Measurements from ENCODE around the gene NDUFAF3. TPM values are rescaled to one million over a fixed set of nuclear protein-coding genes. Genes with fewer than 3 reads are reported as not detected.

Gene NDUFAF3
- polyA plus RNA-seq, 3 donors = 42.1 to 93.4 (median 88.8) TPM

GRCh38 chr3:49058011-49058410 is 36.1 kb downstream of the NDUFAF3 start:
- H3K4me2 ChIP-seq (replicated peaks; ENCODE audit: extremely low read depth, low read length, poor library complexity, severe bottlenecking) = no peak overlapping the region
- no peak for DNase-seq
- H3K9me3 ChIP-seq (replicated peaks in 1 of 2; ENCODE audit: control insufficient read depth in 1 of 2, insufficient read depth in 1 of 2, low read length in 2 of 2) = no peaks in the 10 kb centered on the region
- no peak overlapping the region for H3K4me3 ChIP-seq (replicated peaks in 1 of 3; ENCODE audit: low read depth in 2 of 3, low read length in 3 of 3)
- TF ChIP-seq, protein P1, sequence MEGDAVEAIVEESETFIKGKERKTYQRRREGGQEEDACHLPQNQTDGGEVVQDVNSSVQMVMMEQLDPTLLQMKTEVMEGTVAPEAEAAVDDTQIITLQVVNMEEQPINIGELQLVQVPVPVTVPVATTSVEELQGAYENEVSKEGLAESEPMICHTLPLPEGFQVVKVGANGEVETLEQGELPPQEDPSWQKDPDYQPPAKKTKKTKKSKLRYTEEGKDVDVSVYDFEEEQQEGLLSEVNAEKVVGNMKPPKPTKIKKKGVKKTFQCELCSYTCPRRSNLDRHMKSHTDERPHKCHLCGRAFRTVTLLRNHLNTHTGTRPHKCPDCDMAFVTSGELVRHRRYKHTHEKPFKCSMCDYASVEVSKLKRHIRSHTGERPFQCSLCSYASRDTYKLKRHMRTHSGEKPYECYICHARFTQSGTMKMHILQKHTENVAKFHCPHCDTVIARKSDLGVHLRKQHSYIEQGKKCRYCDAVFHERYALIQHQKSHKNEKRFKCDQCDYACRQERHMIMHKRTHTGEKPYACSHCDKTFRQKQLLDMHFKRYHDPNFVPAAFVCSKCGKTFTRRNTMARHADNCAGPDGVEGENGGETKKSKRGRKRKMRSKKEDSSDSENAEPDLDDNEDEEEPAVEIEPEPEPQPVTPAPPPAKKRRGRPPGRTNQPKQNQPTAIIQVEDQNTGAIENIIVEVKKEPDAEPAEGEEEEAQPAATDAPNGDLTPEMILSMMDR (IDR thresholded peaks at IDR 0.05) = no peak
- no peak overlapping the region for H2AFZ ChIP-seq (ENCODE audit: insufficient read depth, low read depth, low read length, poor library complexity, severe bottlenecking)
- no peaks in the 10 kb centered on the region for H3K4me1 ChIP-seq (ENCODE audit: control insufficient read depth in 1 of 2, insufficient read depth in 2 of 2, low read length in 2 of 2)
- no peak overlapping the region for H3K4me3 Mint-ChIP-seq
- H3K4me1 Mint-ChIP-seq = no peaks in the 10 kb centered on the region
- peaks cover 47 to 82% of the 10 kb centered on the region in 2 donors for H3K36me3 Mint-ChIP-seq
- H3K27me3 ChIP-seq (ENCODE audit: control insufficient read depth in 2 of 2, insufficient read depth in 2 of 2, low read length in 2 of 2) = no peaks in the 10 kb centered on the region
- no peaks in the 10 kb centered on the region for H3K27me3 Mint-ChIP-seq (ENCODE audit: low read depth in 3 of 3)
- H3K36me3 ChIP-seq (replicated peaks in 1 of 2; ENCODE audit: control insufficient read depth in 1 of 2, insufficient read depth in 2 of 2, low read length in 2 of 2) = peaks cover 49 to 89% of the 10 kb centered on the region in 2 donors
- peaks cover 31% of the 10 kb centered on the region for H3K79me2 ChIP-seq (ENCODE audit: insufficient read depth, low read length)
- intact Hi-C loops (cut with micrococcal nuclease) = no loop called here
- H3K27ac ChIP-seq (ENCODE audit: low read depth in 1 of 2, low read length in 2 of 2) = no peak overlapping the region
- peaks cover 49% of the 10 kb centered on the region for H4K20me1 ChIP-seq (ENCODE audit: insufficient read depth, low read length)
- 84% methylated on average over 4 of the region's 7 CpGs for WGBS (ENCODE audit: insufficient coverage)
- peak overlapping the region in 1 of 7 donors; percentile 50 for H3K27ac Mint-ChIP-seq
- peaks cover 0 to 1% (median 0%) of the 10 kb centered on the region in 7 donors for H3K9me3 Mint-ChIP-seq
- H3K9ac ChIP-seq (ENCODE audit: insufficient read depth, low read length, poor library complexity, severe bottlenecking) = no peak overlapping the region

Small RNA genes lying within 50 kb of the gene (small RNA-seq; reads per million reads assigned to genes)
- gene MIR191 (ENCODE audit: insufficient read length, low read depth) = 38,049 reads per million, percentile 100 among the genes with 10 or more reads in this experiment
- gene MIR425 (ENCODE audit: insufficient read length, low read depth) = 1,459 reads per million, percentile 99 among the genes with 10 or more reads in this experiment

Other genes starting within 250 kb of the NDUFAF3 start
- gene PRKAR2A, start 174.2 kb upstream of the NDUFAF3 start, polyA plus RNA-seq = 10 to 100 TPM in 2 of 3 donors, 1 to 10 TPM in 1; 7.5 to 13.0 (median 12.3) TPM
- 10 to 100 TPM; 43.6 to 60.8 (median 56.1) TPM for gene SLC25A20, start 123.2 kb upstream of the NDUFAF3 start, polyA plus RNA-seq
- gene ARIH2, start 103.3 kb upstream of the NDUFAF3 start, polyA plus RNA-seq = 10 to 100 TPM; 68.2 to 94.8 (median 72.2) TPM
- gene P4HTM, start 31.9 kb upstream of the NDUFAF3 start, polyA plus RNA-seq = 10 to 100 TPM; 14.9 to 40.0 (median 18.1) TPM
- gene WDR6, start 14.7 kb upstream of the NDUFAF3 start, polyA plus RNA-seq = 100 to 1,000 TPM in 1 of 3 donors, 10 to 100 TPM in 2; 30.6 to 103 (median 46.3) TPM
- 10 to 100 TPM; 15.0 to 42.1 (median 20.0) TPM for gene DALRD3, start 3.5 kb upstream of the NDUFAF3 start, polyA plus RNA-seq
- gene IMPDH2, start 7.3 kb downstream of the NDUFAF3 start, polyA plus RNA-seq = 10 to 100 TPM; 20.8 to 67.3 (median 21.0) TPM
- 100 to 1,000 TPM in 1 of 3 donors, 10 to 100 TPM in 1, 1 to 10 TPM in 1; 9.3 to 150 (median 16.1) TPM for gene QRICH1, start 72.0 kb downstream of the NDUFAF3 start, polyA plus RNA-seq
- gene QARS1, start 82.6 kb downstream of the NDUFAF3 start, polyA plus RNA-seq = 100 to 1,000 TPM; 142 to 326 (median 142) TPM
- gene USP19, start 98.7 kb downstream of the NDUFAF3 start, polyA plus RNA-seq = 10 to 100 TPM; 18.4 to 55.7 (median 24.1) TPM
- 10 to 100 TPM in 1 of 3 donors, 1 to 10 TPM in 2; 4.0 to 59.3 (median 7.6) TPM for gene LAMB2, start 110.9 kb downstream of the NDUFAF3 start, polyA plus RNA-seq
- 10 to 100 TPM in 1 of 3 donors, 1 to 10 TPM in 2; 1.0 to 11.2 (median 1.2) TPM for gene CCDC71, start 144.2 kb downstream of the NDUFAF3 start, polyA plus RNA-seq
- gene KLHDC8B, start 149.5 kb downstream of the NDUFAF3 start, polyA plus RNA-seq = 10 to 100 TPM in 2 of 3 donors, 1 to 10 TPM in 1; 7.5 to 16.7 (median 12.9) TPM